ENCODE results near the gene ZYX. TPM values are rescaled to one million over a fixed set of nuclear protein-coding genes. Genes with fewer than 3 reads are reported as not detected.

ZYX gene
- total and polyA plus RNA-seq, 9 donors = 44.2 to 282 (median 167) TPM

DNA sequence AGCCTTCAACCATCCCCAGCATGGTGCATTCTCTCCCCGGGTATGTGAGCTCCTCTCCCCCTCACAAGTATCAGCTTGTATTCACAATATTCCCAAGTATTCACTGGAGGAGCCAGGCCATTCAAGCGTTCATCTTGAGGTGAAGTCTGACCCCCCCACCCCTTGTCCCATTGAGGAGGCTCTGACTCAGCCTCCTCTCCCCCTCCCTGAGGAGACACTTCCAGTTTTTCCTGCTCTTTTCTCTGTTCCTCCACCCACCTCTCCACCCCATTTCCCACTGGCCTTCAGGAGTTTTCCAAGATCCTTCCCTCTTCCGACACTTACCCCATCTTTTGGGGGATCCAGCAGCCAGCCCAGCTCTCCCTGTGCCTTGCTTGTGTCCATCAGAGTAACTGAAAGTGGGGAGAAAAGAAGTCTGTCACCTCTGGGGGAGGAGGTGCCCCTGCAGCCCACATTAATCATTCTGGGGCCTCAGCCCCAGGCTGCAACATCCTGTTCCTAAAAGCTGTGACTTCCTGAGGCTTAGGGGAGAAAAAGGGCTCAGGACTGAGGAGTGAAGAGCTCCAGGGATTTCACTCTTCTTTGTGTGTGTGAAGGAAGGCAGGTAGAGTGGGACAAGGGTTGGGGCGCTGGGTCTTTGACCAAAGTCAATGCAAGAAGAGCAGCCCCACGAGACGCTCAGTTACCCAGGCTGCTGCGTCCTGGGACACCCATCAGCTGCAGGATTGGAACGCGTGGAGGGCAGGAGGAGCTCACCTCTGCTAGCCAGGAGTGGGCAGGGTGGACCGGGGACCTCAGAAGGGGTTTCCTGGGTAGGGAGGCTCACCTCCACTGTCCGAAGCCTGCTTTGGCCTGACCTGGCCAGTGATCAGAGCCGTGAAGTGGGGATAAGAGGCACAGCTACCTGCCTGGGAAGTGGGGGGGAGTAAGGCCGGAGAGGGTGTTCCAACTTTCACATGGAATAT, 26.4 kb downstream of the ZYX start:
- DNase-seq = no peak
- peaks cover 9% of the 10 kb centered on the region for H3K4me1 ChIP-seq (ENCODE audit: insufficient read depth)
- no peaks in the 10 kb centered on the region for H3K9me3 ChIP-seq
- H3K36me3 ChIP-seq = no peaks in the 10 kb centered on the region
- TF ChIP-seq POLR2A (IDR thresholded peaks at IDR 0.05) (no peak), CTCF (IDR thresholded peaks at IDR 0.05) (no peak), EP300 (IDR thresholded peaks at IDR 0.05) (no peak)
- H3K27ac ChIP-seq = no peak overlapping the region
- intact Hi-C loops (cut with DNase I) = no loop called here
- no peak overlapping the region for H3K4me3 ChIP-seq
- H3K27me3 ChIP-seq = no peaks in the 10 kb centered on the region
- 78 to 83% (median 80%) methylated on average over 13 of the region's 13 CpGs for WGBS, 3 donors

DNA sequence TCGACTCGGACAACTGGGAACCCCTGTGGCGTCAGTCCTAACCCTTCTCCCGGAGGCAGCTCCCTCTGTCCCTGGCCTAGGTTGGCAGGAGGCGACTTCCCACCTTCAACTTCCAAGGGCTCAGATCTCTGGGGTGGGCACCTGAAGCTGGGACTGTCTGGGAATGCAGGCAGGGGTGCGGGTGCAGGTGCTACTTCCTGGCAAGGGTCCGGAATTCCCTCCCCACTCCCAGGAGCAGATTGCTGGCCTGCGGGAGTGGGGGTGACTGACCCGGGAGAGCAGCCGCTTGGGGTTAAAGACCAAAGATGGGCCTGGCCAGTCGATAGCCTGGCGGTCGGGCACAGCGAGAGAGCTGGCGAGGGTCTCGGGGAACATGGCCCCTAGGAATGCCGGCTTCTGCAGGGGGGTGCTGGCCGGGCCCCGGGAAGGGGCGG, 27.1 kb downstream of the ZYX start:
- DNase-seq = no peak
- Histone ChIP-seq H3K27me3 (no peaks in the 10 kb centered on the region), H3K27ac (no peak overlapping the region), H3K4me1 (ENCODE audit: insufficient read depth) (peaks cover 9% of the 10 kb centered on the region), H3K4me3 (no peak overlapping the region), H3K9me3 (no peaks in the 10 kb centered on the region), H3K36me3 (no peaks in the 10 kb centered on the region)
- TF ChIP-seq EP300 (IDR thresholded peaks at IDR 0.05) (no peak), POLR2A (IDR thresholded peaks at IDR 0.05) (no peak), CTCF (IDR thresholded peaks at IDR 0.05) (no peak)
- intact Hi-C loops (cut with DNase I) = no loop called here
- 60 to 81% (median 67%) methylated on average over 10 to 20 of the region's 20 CpGs for WGBS, 3 donors

DNA sequence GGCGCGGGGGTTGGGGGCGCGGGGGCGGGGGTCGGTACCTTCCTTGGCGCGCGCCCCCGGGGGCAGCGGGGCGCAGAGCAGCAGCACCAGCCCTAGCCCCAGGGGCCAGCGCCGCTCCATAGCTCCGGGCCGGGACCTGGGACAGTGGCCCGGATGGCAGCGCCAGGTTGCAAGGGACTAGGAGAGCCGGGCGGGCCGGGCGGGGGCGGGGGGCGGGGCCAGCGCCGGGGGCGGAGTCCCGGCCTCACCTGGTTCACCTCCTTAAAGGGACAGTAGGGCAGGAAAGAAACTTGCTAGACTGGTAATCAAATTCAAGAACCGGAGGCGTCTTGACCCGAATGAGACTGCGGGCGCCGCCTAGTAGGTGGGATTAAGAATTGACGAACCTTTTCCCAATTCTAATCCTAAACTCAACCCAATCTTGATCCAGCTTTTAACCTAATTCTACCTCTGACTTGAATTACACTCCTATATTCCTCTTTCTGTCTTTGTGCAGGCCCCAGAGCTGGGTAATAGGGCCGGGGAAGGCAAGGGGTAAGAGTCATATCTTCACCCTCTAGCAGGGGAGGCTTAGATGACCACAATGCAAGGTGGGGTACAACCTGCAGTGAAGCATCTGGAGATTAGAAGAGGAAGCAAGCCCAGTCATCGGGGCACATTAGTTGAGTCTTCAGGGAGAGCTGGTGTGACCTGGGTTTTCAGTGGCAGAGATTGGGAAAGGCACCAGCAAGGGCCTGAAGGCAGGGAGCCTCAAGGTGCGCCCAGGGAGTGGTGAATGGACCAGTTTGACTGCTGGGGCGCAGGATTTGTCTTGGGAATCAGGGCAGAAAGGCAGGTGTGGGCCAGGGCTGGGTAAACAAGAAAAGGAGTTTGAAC, 27.8 kb downstream of the ZYX start, which contains the start of gene EPHA1:
EPHA1 (minus strand) TSS at position 171 of the 876 bp plus-strand sequence; CDS start at position 120, 51 bp downstream.
- no peak for TF ChIP-seq CTCF (IDR thresholded peaks at IDR 0.05)
- TF ChIP-seq EP300 (IDR thresholded peaks at IDR 0.05) = no peak
- no peak for TF ChIP-seq POLR2A (IDR thresholded peaks at IDR 0.05)
- Histone ChIP-seq H3K27me3 (no peaks in the 10 kb centered on the region), H3K9me3 (no peaks in the 10 kb centered on the region), H3K4me1 (ENCODE audit: insufficient read depth) (peaks cover 9% of the 10 kb centered on the region), H3K36me3 (no peaks in the 10 kb centered on the region), H3K4me3 (no peak within 1 kb of the TSS), H3K27ac (no peak within 1 kb of the TSS)
- DNase-seq = no peak
- 13 to 18% (median 15%) methylated on average over 30 to 39 of the region's 39 CpGs for WGBS, 3 donors
- intact Hi-C loops (cut with DNase I) = no loop called here

GRCh38 chr7:143410521-143411004, 29.4 kb downstream of the ZYX start:
- Histone ChIP-seq H3K4me1 (ENCODE audit: insufficient read depth) (peaks cover 4% of the 10 kb centered on the region), H3K36me3 (no peaks in the 10 kb centered on the region), H3K27ac (no peak overlapping the region), H3K27me3 (no peaks in the 10 kb centered on the region), H3K4me3 (no peak overlapping the region), H3K9me3 (no peaks in the 10 kb centered on the region)
- intact Hi-C loops (cut with DNase I) = loop anchor here in 1 of 4 donors (10.0 kb wide), 1 partner anchor 146 kb away; the partner anchor contains the start of gene GSTK1
- DNase-seq = no peak
- 18 to 23% (median 20%) methylated on average over 6 of the region's 6 CpGs for WGBS, 3 donors
- TF ChIP-seq CTCF (IDR thresholded peaks at IDR 0.05) (no peak), POLR2A (IDR thresholded peaks at IDR 0.05) (no peak), EP300 (IDR thresholded peaks at IDR 0.05) (no peak)
